ENCODE measurements around the gene LGALS9.

Gene LGALS9

DNA sequence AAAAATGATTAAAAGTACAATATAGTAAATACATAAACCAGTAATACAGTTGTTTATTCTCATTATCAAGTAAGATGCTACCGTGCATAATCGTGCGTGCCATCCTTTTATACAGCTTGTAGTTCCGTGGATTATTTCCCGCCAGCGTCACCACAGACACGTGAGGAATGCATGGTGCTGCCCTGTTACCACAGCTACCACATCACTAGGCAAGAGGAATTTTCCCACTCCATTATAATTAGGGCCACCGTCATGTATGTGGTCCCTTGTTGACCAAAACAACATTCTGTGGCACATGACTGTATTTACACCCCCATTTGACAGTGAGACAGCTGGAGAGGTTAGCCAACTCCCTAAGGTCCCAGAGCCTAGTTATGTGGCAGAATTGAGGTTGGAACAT, 30.5 kb upstream of the LGALS9 start:
- no peak overlapping the region for H3K27ac ChIP-seq (ENCODE audit: low read length)
- DNase-seq: no peak

DNA sequence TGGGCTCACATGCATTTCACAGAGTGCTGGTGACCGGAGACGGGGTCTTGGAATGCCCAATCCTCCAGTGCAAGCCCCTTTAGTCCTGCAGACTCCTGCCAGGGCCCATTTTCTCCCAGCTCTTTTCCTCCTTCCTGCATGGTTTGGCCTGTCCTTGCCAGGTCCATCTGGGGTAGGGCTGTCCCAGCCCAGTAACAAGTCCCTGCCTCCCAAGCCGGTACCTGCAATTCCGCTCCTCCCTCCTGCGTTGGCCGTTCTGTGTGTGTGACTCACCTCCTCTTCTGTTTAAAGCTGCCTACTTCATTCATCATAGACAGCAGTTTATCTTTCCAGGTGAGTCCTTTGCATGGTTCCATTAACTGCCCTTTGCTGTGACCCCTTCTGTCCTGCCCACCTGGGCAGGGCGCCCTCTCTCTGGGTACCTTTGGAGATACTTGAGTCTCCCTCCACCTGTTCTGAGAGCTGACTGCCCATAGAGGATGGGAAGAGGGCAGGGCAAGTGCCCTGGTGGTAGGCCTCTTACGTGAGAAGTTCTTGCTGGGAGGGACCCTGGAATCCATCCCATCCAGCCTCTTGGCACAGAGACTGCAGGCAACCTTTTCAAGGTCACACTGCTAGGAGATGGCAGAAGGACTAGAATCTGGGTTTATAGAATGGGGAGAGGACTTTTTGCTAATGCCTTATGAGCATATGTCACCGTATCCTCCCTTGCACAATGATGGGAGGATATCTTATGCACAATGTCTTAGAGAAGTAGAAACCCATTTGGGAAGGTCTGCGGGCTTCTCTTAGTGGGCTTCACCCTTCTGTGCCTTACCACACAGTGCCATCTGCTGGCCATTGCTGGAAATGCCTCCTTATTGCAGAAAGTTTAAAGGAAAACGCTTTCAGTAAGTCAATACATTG, 29.7 kb upstream of the LGALS9 start:
- Histone ChIP-seq H3K9ac (ENCODE audit: low read depth, low read length) (no peak overlapping the region), H3K79me2 (ENCODE audit: insufficient read depth, low read length) (no peaks in the 10 kb centered on the region), H4K20me1 (ENCODE audit: insufficient read depth, low read length) (no peaks in the 10 kb centered on the region), H2AFZ (ENCODE audit: low read depth, low read length) (no peak overlapping the region), H3K27me3 (ENCODE audit: insufficient read depth, low read length, poor library complexity) (no peaks in the 10 kb centered on the region), H3K9me3 (ENCODE audit: insufficient read depth, low read length, severe bottlenecking) (no peaks in the 10 kb centered on the region), H3K36me3 (ENCODE audit: insufficient read depth, low read length) (no peaks in the 10 kb centered on the region), H3K4me1 (ENCODE audit: insufficient read depth, low read length) (peaks cover 3% of the 10 kb centered on the region; the same call in 1 of the 2 replicates), H3K27ac (ENCODE audit: low read length) (no peak overlapping the region), H3K4me3 (ENCODE audit: low read depth in 1 of 2, low read length in 2 of 2) (no peak overlapping the region), H3K4me2 (ENCODE audit: insufficient read depth, low read length) (no peak overlapping the region)
- peak; percentile 66 for ATAC-seq (ENCODE audit: insufficient read depth, low read depth)
- TF ChIP-seq CTCF (IDR thresholded peaks at IDR 0.05; ENCODE audit: borderline replicate concordance, extremely low read depth, low read length, poor library complexity, severe bottlenecking) (peak; percentile 98), EZH2 (IDR thresholded peaks at IDR 0.05; ENCODE audit: borderline replicate concordance, low read depth, low read length, severe bottlenecking) (no peak)
- peak; percentile 80 for DNase-seq

More for the DNA sequence above, 30.5 kb upstream of the LGALS9 start:
- peaks cover 3% of the 10 kb centered on the region; the same call in 1 of the 2 replicates for H3K4me1 ChIP-seq (ENCODE audit: insufficient read depth, low read length)
- H3K9me3 ChIP-seq (ENCODE audit: insufficient read depth, low read length, severe bottlenecking): no peaks in the 10 kb centered on the region
- H3K9ac ChIP-seq (ENCODE audit: low read depth, low read length): no peak overlapping the region
- no peak overlapping the region for H3K4me3 ChIP-seq (ENCODE audit: low read depth in 1 of 2, low read length in 2 of 2)
- no peaks in the 10 kb centered on the region for H3K79me2 ChIP-seq (ENCODE audit: insufficient read depth, low read length)
- no peak for TF ChIP-seq CTCF (IDR thresholded peaks at IDR 0.05; ENCODE audit: borderline replicate concordance, extremely low read depth, low read length, poor library complexity, severe bottlenecking)
- no peak for TF ChIP-seq EZH2 (IDR thresholded peaks at IDR 0.05; ENCODE audit: borderline replicate concordance, low read depth, low read length, severe bottlenecking)
- no peak overlapping the region for H3K4me2 ChIP-seq (ENCODE audit: insufficient read depth, low read length)
- no peaks in the 10 kb centered on the region for H3K27me3 ChIP-seq (ENCODE audit: insufficient read depth, low read length, poor library complexity)
- no peak overlapping the region for H2AFZ ChIP-seq (ENCODE audit: low read depth, low read length)
- ATAC-seq (ENCODE audit: insufficient read depth, low read depth): no peak
- no peaks in the 10 kb centered on the region for H4K20me1 ChIP-seq (ENCODE audit: insufficient read depth, low read length)
- no peaks in the 10 kb centered on the region for H3K36me3 ChIP-seq (ENCODE audit: insufficient read depth, low read length)

DNA sequence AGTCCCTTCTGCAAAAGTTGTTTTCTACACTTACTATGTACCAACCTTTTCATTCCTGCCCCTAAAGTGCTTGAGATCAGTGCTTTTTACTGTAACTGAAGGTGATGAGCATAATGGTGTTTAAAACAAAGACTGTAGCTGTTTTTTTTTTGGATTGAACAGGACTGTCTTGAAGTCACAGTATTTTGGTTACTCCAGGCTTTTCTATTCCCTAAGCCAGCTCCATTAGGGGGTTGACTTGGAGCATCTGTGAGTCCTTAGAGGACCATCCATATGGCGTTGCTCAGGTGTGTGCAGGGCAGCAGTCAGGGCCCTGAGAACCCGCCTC, 29.0 kb upstream of the LGALS9 start:
- Histone ChIP-seq H2AFZ (ENCODE audit: low read depth, low read length) (no peak overlapping the region), H3K27me3 (ENCODE audit: insufficient read depth, low read length, poor library complexity) (no peaks in the 10 kb centered on the region), H3K79me2 (ENCODE audit: insufficient read depth, low read length) (no peaks in the 10 kb centered on the region), H3K27ac (ENCODE audit: low read length) (no peak overlapping the region), H3K4me3 (ENCODE audit: low read depth in 1 of 2, low read length in 2 of 2) (no peak overlapping the region), H4K20me1 (ENCODE audit: insufficient read depth, low read length) (no peaks in the 10 kb centered on the region), H3K9me3 (ENCODE audit: insufficient read depth, low read length, severe bottlenecking) (no peaks in the 10 kb centered on the region), H3K9ac (ENCODE audit: low read depth, low read length) (no peak overlapping the region), H3K36me3 (ENCODE audit: insufficient read depth, low read length) (no peaks in the 10 kb centered on the region), H3K4me2 (ENCODE audit: insufficient read depth, low read length) (no peak overlapping the region), H3K4me1 (ENCODE audit: insufficient read depth, low read length) (peaks cover 3% of the 10 kb centered on the region; the same call in 1 of the 2 replicates)
- TF ChIP-seq EZH2 (IDR thresholded peaks at IDR 0.05; ENCODE audit: borderline replicate concordance, low read depth, low read length, severe bottlenecking) (no peak), CTCF (IDR thresholded peaks at IDR 0.05; ENCODE audit: borderline replicate concordance, extremely low read depth, low read length, poor library complexity, severe bottlenecking) (no peak)
- ATAC-seq (ENCODE audit: insufficient read depth, low read depth) (no peak), DNase-seq (no peak)
